ENCODE results near the gene NDUFAF8.

GRCh38 chr17:81252987-81253329 lies 13.8 kb downstream of the NDUFAF8 start:
- TF ChIP-seq POLR2A (IDR thresholded peaks at IDR 0.05) (no peak), CTCF (IDR thresholded peaks at IDR 0.05) (no peak)

All from transverse colon (tissue), 3 donors.